Measurements from ENCODE around the gene POLDIP2. TPM values are rescaled to one million over a fixed set of nuclear protein-coding genes. Genes with fewer than 3 reads are reported as not detected.

The POLDIP2 gene
- total RNA-seq, 4 donors from 2014 or later: 37.7 to 53.0 (median 41.2) TPM

DNA sequence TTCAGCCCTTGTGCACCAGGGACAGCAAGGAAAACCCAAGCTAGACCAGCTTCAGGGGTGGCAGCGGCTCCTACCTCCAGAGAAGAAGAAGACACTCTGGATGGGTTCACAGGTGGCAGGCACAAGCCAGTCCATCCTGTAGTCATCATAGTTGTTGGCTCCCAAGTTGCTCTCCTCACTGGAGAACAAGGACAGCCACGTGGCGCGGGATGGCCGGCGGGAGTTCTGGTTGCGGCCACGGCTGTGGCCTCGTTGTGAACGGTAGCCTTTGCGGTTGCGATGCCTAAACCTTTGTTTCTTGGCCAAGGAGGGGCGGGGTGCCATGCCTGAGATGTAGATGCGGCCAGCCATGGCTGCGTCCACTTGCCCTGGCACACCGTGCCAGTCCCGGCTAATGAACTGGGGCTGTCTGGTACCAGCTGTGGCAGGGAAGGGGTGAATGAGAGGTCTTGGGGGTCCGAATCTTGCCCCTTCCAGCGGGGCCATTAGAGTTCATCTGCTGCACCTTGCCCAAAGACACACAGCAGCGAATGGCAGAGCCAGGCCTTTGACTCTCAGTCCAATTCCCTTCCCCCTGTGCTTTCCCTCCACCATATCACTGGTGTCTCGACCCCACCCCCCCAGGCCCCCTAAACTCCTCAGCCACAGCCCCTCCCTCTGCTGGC, 10.4 kb upstream of the POLDIP2 start:
- Histone ChIP-seq H3K27me3 (no peaks in the 10 kb centered on the region), H3K27ac (no peak overlapping the region)
- intact Hi-C loops (cut with DNase I; ENCODE audit: low total_unique reads): no loop called here

DNA sequence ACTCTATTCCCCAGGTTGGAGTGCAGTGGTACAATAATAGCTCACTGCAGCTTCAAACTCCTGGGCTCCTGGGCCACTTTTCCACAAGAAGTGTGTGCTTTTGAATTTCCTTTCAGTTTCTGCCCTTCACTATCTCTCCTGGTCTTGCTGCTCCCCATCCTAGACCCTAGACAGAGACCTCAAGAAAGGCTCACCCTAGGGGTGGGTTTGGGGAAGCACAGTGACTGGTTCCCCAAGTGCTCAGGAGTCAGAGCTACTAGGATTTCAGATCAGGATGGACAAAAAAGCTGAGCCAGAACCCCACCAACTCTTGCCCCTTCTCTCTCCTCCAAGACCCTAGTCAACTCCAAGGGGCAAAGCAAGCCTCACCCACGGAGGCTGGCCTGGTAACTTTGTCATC, 9.3 kb upstream of the POLDIP2 start:
- no peaks in the 10 kb centered on the region for H3K27me3 ChIP-seq
- intact Hi-C loops (cut with DNase I; ENCODE audit: low total_unique reads): no loop called here
- no peaks in the 10 kb centered on the region for H3K36me3 ChIP-seq
- no peaks in the 10 kb centered on the region for H3K9me3 ChIP-seq
- no peak for DNase-seq
- H3K4me3 ChIP-seq: no peak overlapping the region
- no peak overlapping the region for H3K27ac ChIP-seq
- TF ChIP-seq, protein P1, sequence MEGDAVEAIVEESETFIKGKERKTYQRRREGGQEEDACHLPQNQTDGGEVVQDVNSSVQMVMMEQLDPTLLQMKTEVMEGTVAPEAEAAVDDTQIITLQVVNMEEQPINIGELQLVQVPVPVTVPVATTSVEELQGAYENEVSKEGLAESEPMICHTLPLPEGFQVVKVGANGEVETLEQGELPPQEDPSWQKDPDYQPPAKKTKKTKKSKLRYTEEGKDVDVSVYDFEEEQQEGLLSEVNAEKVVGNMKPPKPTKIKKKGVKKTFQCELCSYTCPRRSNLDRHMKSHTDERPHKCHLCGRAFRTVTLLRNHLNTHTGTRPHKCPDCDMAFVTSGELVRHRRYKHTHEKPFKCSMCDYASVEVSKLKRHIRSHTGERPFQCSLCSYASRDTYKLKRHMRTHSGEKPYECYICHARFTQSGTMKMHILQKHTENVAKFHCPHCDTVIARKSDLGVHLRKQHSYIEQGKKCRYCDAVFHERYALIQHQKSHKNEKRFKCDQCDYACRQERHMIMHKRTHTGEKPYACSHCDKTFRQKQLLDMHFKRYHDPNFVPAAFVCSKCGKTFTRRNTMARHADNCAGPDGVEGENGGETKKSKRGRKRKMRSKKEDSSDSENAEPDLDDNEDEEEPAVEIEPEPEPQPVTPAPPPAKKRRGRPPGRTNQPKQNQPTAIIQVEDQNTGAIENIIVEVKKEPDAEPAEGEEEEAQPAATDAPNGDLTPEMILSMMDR (IDR thresholded peaks at IDR 0.05): no peak
- no peak for TF ChIP-seq POLR2A (IDR thresholded peaks at IDR 0.05)
- H3K4me1 ChIP-seq: no peaks in the 10 kb centered on the region

More for the DNA sequence above, 10.4 kb upstream of the POLDIP2 start:
- peaks cover 0 to 1% of the 10 kb centered on the region in 2 donors for H3K4me1 ChIP-seq
- no peak for DNase-seq
- no peak overlapping the region for H3K4me3 ChIP-seq
- H3K9me3 ChIP-seq: no peaks in the 10 kb centered on the region
- TF ChIP-seq, protein P1 (IDR thresholded peaks at IDR 0.05): no peak
- TF ChIP-seq POLR2A (IDR thresholded peaks at IDR 0.05): no peak
- H3K36me3 ChIP-seq: no peaks in the 10 kb centered on the region

DNA sequence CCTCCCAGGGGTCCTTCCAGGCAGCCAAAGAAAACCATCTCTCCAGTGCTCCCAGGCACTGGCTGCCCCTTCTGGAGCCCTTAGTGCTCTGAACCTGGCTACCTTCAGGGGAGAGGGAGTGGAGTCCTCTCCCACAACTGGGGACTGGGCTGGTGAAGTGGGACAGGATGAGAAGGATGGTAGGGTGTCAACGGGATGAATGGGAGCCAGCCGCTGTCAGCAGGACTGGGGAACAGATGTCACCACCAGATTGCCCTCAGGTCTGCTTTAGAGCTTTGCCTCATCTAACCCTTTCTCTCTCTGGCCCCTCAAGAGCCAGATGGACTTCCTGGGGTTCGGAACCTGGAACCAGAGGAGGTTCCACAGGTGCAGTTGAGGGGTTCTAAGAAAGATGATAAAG, 8.2 kb upstream of the POLDIP2 start:
- Histone ChIP-seq H3K4me1 (no peaks in the 10 kb centered on the region), H3K36me3 (no peaks in the 10 kb centered on the region), H3K9me3 (no peaks in the 10 kb centered on the region), H3K27ac (no peak overlapping the region), H3K4me3 (no peak overlapping the region), H3K27me3 (no peaks in the 10 kb centered on the region)
- DNase-seq: no peak
- intact Hi-C loops (cut with DNase I; ENCODE audit: low total_unique reads): no loop called here
- TF ChIP-seq POLR2A (IDR thresholded peaks at IDR 0.05): no peak
- TF ChIP-seq, protein P1 (IDR thresholded peaks at IDR 0.05): no peak

DNA sequence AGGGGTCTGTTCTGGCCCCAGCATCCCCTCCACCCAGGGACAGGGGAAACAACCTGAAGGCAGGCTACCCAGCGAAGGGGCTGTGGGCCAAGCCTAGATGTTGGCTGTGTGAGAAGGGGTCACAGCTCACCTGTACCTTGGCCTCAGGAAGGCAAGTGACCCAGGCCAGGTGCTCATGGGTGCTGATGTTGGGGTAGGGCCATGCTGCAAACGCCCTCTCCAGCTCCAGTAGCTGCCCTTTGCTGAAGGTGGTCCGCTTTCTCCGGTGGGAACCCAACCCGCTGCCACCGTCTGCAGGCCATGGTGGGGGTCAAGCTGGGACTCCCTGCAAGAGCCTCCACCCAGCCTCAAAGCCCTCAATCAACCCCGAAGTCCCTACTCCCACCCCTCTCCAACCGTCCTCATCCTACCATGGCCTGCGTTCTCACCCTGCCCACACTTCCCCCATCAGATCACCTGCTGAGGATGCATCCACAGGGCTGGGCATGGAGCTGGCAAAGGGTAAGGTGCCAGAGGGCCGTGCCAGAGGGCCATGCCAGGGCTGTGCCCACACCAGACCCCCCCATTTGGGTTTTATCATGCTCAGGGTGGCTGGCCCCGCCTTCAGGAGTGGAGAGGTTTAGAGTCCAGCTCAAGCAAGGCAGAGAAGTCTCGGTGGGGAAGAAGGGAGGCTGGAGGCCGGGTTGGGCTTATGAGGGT, 7.5 kb upstream of the POLDIP2 start, which contains the start of gene SEBOX:
Gene SEBOX (minus strand): TSS at position 535 of the 699 bp plus-strand sequence. CDS start 48 bp downstream, at position 487.
- no peak within 1 kb of the TSS for H3K27ac ChIP-seq
- H3K36me3 ChIP-seq: no peaks in the 10 kb centered on the region
- H3K4me3 ChIP-seq: no peak within 1 kb of the TSS
- intact Hi-C loops (cut with DNase I; ENCODE audit: low total_unique reads): no loop called here
- H3K27me3 ChIP-seq: no peaks in the 10 kb centered on the region
- DNase-seq: no peak
- TF ChIP-seq, protein P1 (IDR thresholded peaks at IDR 0.05): no peak
- TF ChIP-seq POLR2A (IDR thresholded peaks at IDR 0.05): no peak
- H3K4me1 ChIP-seq: no peaks in the 10 kb centered on the region
- H3K9me3 ChIP-seq: no peaks in the 10 kb centered on the region
